Heart right ventricle (tissue), 16 donors: Measurements from ENCODE around the gene MCF2. TPM values are rescaled to one million over a fixed set of nuclear protein-coding genes. Genes with fewer than 3 reads are reported as not detected.
"Not testable (repeated sequence)": the region's sequence is repeated elsewhere in the genome, so short reads cannot be mapped to it uniquely, and the experiment has no call there.

ENCODE experiments used
- ATAC-seq, 8 donors: fragments of 200-7000 bp; cut with Tn5 transposase; one replicate each; pipeline ENCODE4 v1.9.1; 2020; ENCODE audit warnings: mild to moderate bottlenecking in 8 of 8, moderate library complexity in 8 of 8, moderate number of reproducible peaks in 1 of 8
- DNase-seq, 2 donors: peaks; one replicate each; pipeline ENCODE4 v3.0.0-alpha.2; 2020
- H3K27ac ChIP-seq, 10 donors: fragments of 200-600 bp; sonication (generic) in 2 of 10; one replicate each; pipeline versions ENCODE4 v1.5.0 to v1.8.0; 2020 to 2022; ENCODE audit warnings: mild to moderate bottlenecking in 3 of 10
- H3K27me3 ChIP-seq, 7 donors: fragments of 200-600 bp; one replicate each; pipeline ENCODE4 v1.8.0; 2021 to 2022; ENCODE audit warnings: mild to moderate bottlenecking in 2 of 7
- H3K36me3 ChIP-seq, 9 donors: fragments of 200-600 bp; sonication (generic) in 1 of 9; one replicate each; pipeline versions ENCODE4 v1.5.0 to v1.8.0; 2020 to 2022; ENCODE audit warnings: mild to moderate bottlenecking in 2 of 9
- H3K4me1 ChIP-seq, 9 donors: fragments of 200-600 bp; sonication (generic) in 1 of 9; one replicate each; pipeline versions ENCODE4 v1.5.0 to v1.8.0; 2020 to 2022; ENCODE audit warnings: mild to moderate bottlenecking in 4 of 9
- H3K4me3 ChIP-seq, 10 donors: fragments of 200-600 bp; sonication (generic) in 2 of 10; one replicate each; pipeline versions ENCODE4 v1.5.0 to v1.8.0; 2020 to 2022; ENCODE audit warnings: mild to moderate bottlenecking in 7 of 10, moderate library complexity in 2 of 10
- H3K9me3 ChIP-seq, 11 donors: fragments of 200-600 bp in 10 of 11; sonication (generic) in 2 of 11; one replicate each; pipeline versions ENCODE4 v1.5.0 to v1.8.0; 2013 to 2022; ENCODE audit warnings: mild to moderate bottlenecking in 2 of 11, control low read depth in 1 of 11, moderate library complexity in 1 of 11
- CTCF ChIP-seq, 9 donors: fragments of 200-600 bp; sonication (generic) in 2 of 9; IDR thresholded peaks; one replicate each; pipeline versions ENCODE4 v1.5.0 to v1.8.0; 2021 to 2022; ENCODE audit warnings: antibody characterized with exemption in 9 of 9, mild to moderate bottlenecking in 5 of 9, moderate library complexity in 1 of 9
- WGBS, 2 donors: extraction: QIAGEN DNeasy Blood & Tissue Kit; methylation state at CpG; one replicate each; pipeline ENCODE4 v1.1.7; 2013; ENCODE audit warnings: inconsistent platforms in 1 of 2; 5-methylcytosine and 5-hydroxymethylcytosine counted together
- intact Hi-C, 10 donors: fragments of 100-400 bp; cut with DNase I; formaldehyde crosslinking; loops; one replicate each; pipeline versions ENCODE4 v1.11.1 to v1.14.2; 2022
- polyA plus RNA-seq, 2 donors: library from polyadenylated mRNA; stranded (reverse); fragments of 200-250 nt; gene quantifications; one replicate each; pipeline ENCODE4 v1.2.3, GENCODE V29; 2013
- total RNA-seq, 10 donors: library from RNA; stranded (reverse); fragmentation: NEBNext Ultra II Directional in 3 of 10; extraction: Animal tissue kit (Norgen Biotek cat#: 25700) in 3 of 10; gene quantifications; one replicate each; pipeline versions ENCODE4 v1.2.1 to v1.2.4, GENCODE V29; 2021 to 2023
- donor health status: Arrhythmogenic right ventricular cardiomyopathy.
- donor health status: ischemic (EF 13 %, LVEDD 7.1; RV severe dilation, severe dysfunction).
- donor health status: healthy with polysubstance abuse.
- donor health status: DM: no; HTN: yes; CAD: no.
- donor health status: DM: no; HTN: no; CAD: no.
- donor health status: ischemic (EF 25% LVEDD 6.9; RV normal size, moderate dysfunction).
- donor health status: ischemic (EF 25% LVEDD 5.7; RV mildly dilated, moderate dysfunction).
- donor health status: healthy.
- donor health status: DM: yes; HTN: yes; CAD: no.
- donor health status: Ischemic cardiomyopathy.
- donor health status: ischemic (EF 35%, LVEDD 5.7; RV mildly dilated, moderate dysfunction).
- donor health status: nonischemic (EF 11% LVEDD 7.7; RV severe dilation, severe dysfunction).
- donor health status: DM: yes; HTN: yes; CAD: no.
- donor health status: PGD.
- donor health status: ischemic (EF 29% LVEDD 5.4; RV normal size, mild dysfunction).
- donor health status: nonischemic (EF 23%, LVEDD 6.1; RV moderate dilation, normal function).

The MCF2 gene
- total and polyA plus RNA-seq, 12 donors: 0.03 to 4.5 (median 0.51) TPM

GRCh38 chrX:139692908-139693307 is 15.1 kb downstream of the MCF2 start:
- no peak for TF ChIP-seq CTCF (IDR thresholded peaks at IDR 0.05)
- DNase-seq: no peak
- 36 to 38% methylated on average over 8 of the region's 8 CpGs for WGBS, 2 donors
- no peak overlapping the region for H3K27ac ChIP-seq
- ATAC-seq: no peak
- no peaks in the 10 kb centered on the region for H3K9me3 ChIP-seq
- H3K4me3 ChIP-seq: peak overlapping the region in 7 of 10 donors; percentile 42 to 53 (median 49)
- no peaks in the 10 kb centered on the region for H3K36me3 ChIP-seq
- no peaks in the 10 kb centered on the region for H3K4me1 ChIP-seq
- H3K27me3 ChIP-seq: peaks cover 0 to 32% (median 0%) of the 10 kb centered on the region in 7 donors
- intact Hi-C loops: no loop called here

GRCh38 chrX:139692506-139692849 is 15.5 kb downstream of the MCF2 start:
- Histone ChIP-seq H3K9me3 (no peaks in the 10 kb centered on the region), H3K27ac (no peak overlapping the region), H3K4me3 (peak overlapping the region; percentile 18 to 53 (median 44)), H3K36me3 (no peaks in the 10 kb centered on the region), H3K4me1 (no peaks in the 10 kb centered on the region), H3K27me3 (peaks cover 0 to 32% (median 0%) of the 10 kb centered on the region in 7 donors)
- no peak for DNase-seq
- intact Hi-C loops: no loop called here
- no peak for TF ChIP-seq CTCF (IDR thresholded peaks at IDR 0.05)
- WGBS, 2 donors: 14 to 34% methylated on average over 9 to 11 of the region's 11 CpGs
- peak in 3 of 8 donors; percentile 20 to 26 (median 24) for ATAC-seq

- H3K9me3 ChIP-seq: no peaks in the 10 kb centered on the region
- peak in 6 of 8 donors; percentile 21 to 71 (median 50) for ATAC-seq
- H3K4me1 ChIP-seq: no peaks in the 10 kb centered on the region
- no peak for TF ChIP-seq CTCF (IDR thresholded peaks at IDR 0.05)
- H3K27me3 ChIP-seq: peaks cover 0 to 32% (median 0%) of the 10 kb centered on the region in 7 donors
- intact Hi-C loops: no loop called here
- peak overlapping the region; percentile 18 to 53 (median 44) for H3K4me3 ChIP-seq
- no peak for DNase-seq
- no peak overlapping the region for H3K27ac ChIP-seq
- no peaks in the 10 kb centered on the region for H3K36me3 ChIP-seq
- WGBS, 2 donors: 2 to 3% methylated on average over 15 to 51 of the region's 52 CpGs
Observed at GRCh38 chrX:139691843-139692505, 16.0 kb downstream of the MCF2 start.

- peak overlapping the region; percentile 18 to 53 (median 44) for H3K4me3 ChIP-seq
Observed at GRCh38 chrX:139691493-139691842, 16.5 kb downstream of the MCF2 start.

GRCh38 chrX:139685175-139685574 is 22.8 kb downstream of the MCF2 start:
- H3K27ac ChIP-seq, H3K27me3 ChIP-seq, ATAC-seq, intact Hi-C loops, H3K4me3 ChIP-seq, DNase-seq, H3K36me3 ChIP-seq, H3K9me3 ChIP-seq, H3K4me1 ChIP-seq: not testable (repeated sequence)
- 93% methylated on average over 7 of the region's 7 CpGs for WGBS, 2 donors

More at GRCh38 chrX:139691493-139691842, 16.5 kb downstream of the MCF2 start:
- Histone ChIP-seq H3K27ac (no peak overlapping the region), H3K36me3 (no peaks in the 10 kb centered on the region), H3K4me1 (no peaks in the 10 kb centered on the region), H3K27me3 (peaks cover 0 to 32% (median 0%) of the 10 kb centered on the region in 7 donors), H3K9me3 (no peaks in the 10 kb centered on the region)
- intact Hi-C loops: no loop called here
- DNase-seq: peak in 1 of 2 donors; percentile 13
- no peak for TF ChIP-seq CTCF (IDR thresholded peaks at IDR 0.05)
- ATAC-seq: peak in 4 of 8 donors; percentile 43 to 51 (median 44)
- 0 to 3% methylated on average over 7 to 22 of the region's 23 CpGs for WGBS, 2 donors
